HG03520 (cell line): ENCODE measurements around the gene MEX3C.

ENCODE experiments used
- ATAC-seq: cut with Tn5 transposase; IDR thresholded peaks from one replicate; pipeline ENCODE4 v1.9.1; 2021; ENCODE audit warnings: mild to moderate bottlenecking, moderate library complexity; ENCODE audit not compliant: unreplicated experiment

Gene MEX3C

DNA sequence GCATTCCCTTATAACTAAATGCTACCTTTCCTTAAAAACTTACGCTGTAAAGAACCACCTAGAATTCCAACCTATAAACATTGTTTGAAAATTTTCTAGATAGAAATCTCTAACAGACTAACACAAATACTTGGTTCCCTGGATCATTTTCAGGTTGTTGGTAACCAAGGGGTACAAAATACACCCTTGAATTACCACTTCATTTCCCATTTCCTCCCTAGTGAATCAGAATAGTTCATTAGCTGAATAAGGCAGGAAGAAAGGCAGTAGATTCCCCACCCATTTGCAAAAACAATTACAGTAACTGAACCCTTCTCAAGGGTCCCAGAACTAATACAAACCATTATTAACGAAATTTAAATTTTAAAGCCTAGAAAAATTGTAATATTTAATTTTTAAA, 5.5 kb downstream of the MEX3C start:
- ATAC-seq = no peak

DNA sequence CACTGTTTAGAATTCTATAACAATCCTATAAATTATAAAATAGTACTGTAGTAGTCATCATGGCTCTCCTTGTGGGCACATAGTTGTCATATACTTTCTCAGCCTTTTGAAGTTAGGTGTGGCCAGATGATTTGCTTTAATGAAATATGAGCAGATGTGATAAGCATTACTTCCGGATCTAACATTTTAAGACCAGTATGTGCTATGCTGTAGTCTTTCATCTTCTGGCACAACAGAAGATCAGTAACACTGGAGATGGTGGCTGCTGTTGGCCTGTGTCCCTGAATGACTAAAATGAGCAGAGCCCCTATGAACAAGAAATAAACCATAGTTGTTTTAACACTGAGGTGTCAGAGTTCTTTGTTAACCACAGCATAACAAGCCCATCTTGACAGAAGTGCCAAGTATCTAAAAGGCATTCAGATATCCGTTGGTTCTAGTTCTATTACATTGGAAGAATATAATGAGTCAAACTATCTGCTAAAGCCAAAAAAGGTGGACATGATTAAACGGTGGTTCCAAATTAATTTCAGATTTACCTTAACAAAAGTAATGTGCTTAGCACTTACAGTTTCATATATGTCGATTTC, 6.3 kb downstream of the MEX3C start:
- no peak for ATAC-seq

DNA sequence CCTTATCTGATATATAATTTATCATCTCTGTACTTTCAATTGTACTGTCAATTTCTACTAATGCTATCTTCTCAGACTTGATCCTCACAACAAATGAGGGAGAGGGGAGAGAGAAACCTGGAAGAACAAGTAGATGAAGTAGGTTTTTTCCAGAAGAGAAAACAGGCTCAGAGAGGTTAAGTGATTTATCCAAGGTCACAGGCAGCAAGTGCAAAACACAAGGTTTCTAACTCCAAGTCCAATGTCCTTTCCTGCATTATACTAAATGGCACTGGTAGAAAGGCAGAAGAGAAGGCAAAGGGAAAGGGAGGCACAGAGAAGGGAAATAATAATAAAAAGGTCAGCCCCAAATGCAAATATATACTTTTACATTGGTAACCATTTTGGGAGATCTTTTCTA, 7.5 kb downstream of the MEX3C start:
- ATAC-seq = no peak

DNA sequence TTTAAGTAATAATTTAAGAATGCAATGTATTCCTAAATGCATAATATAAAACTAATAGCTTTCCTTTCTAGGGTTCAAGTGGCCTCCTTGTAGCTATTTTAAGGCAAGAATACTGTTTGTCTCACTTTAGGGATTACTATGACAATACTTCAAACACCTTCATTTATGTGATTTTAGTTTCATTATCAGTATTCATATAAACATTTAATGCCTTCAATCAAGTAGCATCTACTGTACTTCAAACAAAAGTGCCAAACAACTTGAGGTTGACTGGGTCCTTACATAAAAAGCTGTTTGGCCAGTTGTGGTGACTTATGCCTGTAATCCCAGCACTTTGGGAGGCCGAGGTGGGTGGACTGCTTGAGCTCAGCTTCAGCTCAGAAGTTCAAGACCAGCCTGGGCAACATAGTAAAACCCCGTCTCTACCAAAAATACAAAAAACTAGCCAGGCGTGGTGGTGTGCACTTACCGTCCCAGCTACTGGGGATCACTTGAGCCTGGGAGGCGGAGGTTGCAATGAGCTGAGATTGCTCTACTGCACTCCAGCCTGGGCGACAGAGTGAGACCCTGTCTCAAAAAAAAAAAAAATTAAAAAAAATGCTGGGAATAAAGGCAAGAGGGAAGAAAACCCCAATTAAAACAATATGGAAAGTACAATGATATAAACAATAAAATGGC, 9.3 kb downstream of the MEX3C start:
- peak; percentile 43 for ATAC-seq

DNA sequence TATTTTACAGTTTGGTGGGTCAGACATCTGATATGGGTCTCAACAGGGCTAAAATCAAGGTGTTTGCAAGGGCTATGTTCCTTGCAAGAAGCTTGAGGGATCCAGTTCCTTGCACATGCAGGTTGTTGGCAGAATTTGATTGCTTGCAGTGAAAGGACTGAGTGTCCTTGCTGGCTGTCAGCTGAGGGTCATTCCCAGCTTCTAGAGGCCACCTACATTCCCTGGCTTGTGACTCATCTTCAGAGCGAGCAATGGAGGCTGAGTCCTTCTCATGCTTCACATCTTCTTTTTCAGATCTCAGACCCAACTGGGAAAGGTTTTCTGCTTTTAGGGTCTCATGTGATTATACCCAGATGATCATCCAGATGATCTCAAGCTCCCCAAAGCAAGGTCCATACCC, 12.4 kb downstream of the MEX3C start:
- ATAC-seq = no peak

DNA sequence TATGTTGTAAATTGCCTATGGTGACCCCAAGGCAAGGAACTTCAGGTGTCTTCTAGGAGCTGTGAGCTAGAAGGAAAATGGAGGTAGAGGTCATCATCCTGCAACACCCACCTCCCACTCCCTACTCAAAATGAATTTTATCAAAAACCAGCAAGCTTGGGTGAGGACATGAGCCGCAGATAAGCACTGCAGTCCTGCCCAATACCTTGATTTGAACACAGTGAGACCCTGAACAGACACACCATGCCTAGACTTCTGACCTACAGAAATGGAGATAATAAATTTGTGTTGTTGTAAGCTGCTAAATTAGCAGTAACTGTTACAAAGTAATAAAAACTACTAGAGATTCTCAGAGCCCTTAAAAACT, 13.4 kb downstream of the MEX3C start:
- no peak for ATAC-seq

DNA sequence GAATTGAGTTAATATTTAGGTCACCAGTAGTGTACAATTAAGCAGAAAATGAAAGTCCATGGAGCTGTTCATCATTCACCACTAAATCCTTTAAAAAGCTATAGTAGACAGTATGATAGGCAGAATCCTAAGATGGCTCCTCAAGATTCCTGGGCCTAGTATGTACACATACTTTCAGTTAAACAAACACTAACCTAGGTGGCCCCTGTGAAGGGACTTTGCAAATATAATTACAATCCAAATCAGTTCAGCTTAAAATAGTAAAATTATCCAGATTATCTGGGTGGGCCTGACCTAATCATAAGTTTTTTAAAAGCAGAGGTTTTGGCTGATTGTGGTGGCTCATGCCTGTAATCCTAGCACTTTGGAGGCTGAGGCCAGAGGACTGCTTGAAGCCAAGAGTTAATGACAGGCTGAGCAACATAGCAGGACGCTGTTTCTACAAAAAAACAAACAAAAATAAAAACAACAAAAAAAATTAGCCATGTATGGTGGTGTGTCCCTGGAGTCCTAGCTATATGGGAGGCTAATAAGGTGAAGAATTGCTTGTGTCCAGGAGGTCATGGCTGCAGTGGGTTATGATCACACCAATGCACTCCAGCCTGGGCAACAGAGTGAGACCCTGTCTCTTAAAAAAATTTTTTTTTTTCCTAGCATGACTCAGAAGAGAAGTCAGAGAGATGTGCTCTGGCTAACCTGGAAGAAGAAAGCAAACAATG, 13.9 kb downstream of the MEX3C start:
- no peak for ATAC-seq

DNA sequence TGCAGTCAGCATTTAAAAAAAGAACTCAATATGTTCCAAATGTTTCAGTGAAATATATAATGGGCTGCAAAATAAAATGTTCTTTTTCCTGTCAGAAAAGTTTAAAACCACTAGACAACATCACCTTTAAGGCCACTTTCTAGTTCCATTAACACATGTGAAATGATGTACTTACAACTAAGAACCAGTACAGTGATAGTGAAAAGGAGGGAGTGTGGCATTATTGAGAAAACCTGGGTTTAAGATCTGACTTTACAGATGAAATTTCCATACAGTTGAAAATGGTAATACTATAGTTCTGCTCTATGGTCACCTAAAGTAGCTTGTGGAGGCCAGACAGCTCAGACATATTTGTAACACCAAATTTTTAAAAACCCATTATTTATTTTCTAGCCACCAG, 14.7 kb downstream of the MEX3C start:
- no peak for ATAC-seq

DNA sequence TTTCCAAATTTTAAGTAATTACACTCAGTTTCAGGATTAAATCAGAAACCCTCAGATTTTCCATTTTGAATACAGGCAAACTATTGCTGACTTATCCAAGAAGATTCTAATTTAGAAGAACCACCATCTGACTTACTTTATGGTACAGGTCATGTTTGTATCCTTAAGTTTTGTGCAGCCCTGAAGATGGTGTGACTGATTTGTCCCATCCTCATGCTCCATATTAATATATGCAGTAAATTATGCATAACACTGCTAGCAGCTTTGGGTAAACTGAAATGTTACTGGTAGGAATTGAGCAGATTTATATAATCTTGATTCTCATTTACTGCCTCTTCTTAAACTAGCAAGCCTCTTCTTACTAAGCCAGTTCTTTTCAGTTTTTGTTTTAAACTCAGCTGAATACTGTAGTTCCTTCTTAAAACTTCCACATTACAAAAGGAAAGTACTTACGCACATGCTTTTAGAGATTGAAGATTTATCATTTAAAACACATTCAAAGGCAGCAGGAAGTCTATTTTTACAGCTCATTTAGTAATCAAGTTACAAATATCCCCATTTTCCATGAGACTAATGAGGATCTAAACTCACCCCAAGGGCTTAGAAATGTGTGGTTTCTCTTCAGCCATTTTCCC, 25.7 kb downstream of the MEX3C start:
- no peak for ATAC-seq

DNA sequence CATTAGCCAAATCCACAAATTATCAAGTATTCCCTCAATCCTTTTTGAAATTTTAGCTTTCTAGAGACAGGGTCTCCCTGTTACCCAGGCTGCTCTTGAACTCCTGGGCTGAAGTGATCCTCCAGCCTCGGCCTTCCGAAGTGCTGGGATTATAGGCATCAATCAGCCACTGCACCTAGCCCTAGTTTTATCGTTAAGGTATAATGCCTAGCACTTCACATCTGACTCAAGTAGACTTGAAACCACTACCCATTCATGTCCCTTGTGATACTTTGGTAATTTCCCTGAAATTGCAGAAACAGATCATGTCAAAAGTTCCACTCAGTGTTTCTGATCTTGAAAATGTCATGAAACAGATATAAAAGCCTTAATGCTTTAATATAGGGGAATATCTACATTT, 26.3 kb downstream of the MEX3C start:
- peak; percentile 47 for ATAC-seq

DNA sequence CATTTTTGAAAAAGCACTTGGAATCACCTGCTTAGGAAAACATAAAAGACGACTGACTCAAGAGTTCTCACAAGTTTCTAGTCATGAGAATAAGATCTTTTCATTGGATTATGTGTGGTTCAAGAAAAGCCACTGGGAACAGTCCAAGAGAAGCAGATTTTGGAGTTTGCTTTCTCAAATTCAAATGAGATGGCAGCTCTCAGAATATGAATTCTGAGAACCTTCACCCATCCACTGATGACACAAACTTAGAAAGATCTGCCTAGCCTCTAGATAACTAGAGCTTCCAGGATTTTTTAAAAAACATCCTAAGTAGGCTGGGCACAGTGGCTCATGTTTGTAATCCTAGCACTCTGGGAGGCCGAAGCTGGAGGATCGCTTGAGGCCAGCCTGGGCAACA, 26.8 kb downstream of the MEX3C start:
- ATAC-seq = no peak

DNA sequence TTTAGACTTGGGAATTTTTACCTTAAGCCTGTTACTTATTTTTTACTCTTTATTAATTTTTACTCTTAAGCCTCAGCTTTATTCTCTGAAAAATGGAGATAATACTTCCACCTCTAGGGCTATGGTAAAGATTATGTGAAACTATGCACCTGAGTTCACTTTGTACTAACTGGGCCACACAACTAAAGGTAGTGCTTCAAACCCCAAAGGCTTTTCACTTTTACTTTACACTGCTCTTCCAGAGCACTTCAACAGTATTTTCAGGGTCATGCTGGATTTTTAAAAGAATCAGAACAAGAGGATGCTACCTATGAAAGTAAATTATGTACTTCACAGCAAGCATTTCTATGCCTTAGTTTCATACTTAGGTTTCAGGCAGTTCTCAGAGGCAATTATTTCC, 27.8 kb downstream of the MEX3C start:
- no peak for ATAC-seq

DNA sequence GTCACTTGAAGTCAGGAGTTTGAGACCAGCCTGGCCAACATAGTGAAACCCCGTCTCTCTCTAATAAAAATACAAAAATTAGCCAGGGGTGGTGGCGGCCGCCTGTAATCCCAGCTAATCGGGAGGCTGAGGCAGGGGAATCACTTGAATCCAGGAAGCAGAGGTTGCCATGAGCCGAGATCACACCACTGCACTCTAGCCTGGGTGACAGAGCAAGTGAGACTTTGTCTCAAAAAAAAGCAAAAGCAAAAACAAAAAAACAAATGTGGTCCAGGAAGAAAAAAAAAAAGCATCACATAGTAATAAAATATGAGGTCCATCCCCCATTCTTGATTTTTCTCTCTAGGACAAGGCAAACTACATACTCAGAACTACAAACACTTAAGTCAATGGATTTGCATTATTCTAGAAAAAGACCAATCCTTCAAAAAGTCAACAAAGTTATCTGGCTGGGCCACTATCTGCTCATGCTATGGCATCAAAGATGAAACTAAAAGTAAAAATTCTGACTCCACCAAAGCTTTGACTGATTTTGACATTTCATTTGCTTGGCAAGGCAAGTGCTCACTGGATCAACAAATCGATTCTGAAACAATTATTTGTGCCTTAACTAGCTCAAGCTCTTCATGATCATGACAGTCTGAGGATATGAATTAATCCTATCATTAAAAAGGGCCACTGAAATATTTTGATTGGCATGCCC, 28.4 kb downstream of the MEX3C start:
- peak; percentile 37 for ATAC-seq

DNA sequence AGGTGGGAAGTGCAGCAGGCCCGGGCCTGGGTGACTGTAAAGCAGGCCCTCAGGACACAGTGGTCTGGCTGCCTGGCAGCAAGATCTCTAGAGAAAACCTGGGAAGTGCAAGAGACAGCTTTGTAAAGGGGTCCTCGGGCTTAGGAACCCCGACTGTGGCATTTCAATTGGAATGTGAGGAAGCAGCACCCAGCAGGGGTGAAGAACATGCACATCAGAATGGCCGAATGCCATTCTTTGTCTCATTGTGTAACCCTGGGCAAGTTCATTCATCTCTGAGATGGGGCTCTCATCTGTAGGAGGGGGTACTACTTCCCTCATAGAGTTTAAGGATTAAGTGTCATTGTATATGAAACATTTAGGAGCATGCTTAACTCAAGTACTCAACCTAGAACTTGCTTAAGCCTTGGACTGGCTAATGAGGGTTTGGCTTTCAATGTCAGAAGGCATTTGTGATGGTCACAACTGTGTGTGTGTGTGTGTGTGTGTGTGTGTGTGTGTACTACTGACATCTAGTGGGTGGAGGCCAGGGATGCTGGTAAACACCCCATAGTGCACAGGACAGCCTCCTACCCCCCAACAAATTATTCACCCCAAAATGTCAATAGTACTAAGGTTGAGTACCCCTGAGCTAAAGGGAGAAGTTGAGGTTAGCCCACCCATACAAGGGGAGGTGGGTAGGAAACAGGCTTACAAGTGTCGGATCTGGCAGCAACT, 29.3 kb downstream of the MEX3C start:
- no peak for ATAC-seq

DNA sequence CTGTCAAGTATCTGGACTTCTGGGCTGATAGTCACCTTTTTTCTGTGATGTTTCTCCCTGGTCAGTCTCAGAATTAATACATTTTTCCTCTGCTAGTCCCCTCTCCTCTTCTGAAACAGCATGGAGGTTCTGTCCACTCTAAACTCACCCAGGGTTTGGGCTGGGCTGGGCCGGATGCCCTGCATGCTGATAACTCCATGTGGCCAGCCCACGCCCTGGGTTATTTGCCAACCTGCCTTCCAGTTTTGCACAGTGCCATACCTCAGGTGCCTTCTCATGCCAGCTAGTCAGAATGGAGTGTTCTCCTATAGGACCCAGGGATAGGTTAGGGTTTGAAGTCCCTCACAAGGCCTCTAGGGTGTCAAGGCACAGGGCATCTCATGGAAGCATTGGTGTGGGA, 32.2 kb downstream of the MEX3C start:
- ATAC-seq = no peak

DNA sequence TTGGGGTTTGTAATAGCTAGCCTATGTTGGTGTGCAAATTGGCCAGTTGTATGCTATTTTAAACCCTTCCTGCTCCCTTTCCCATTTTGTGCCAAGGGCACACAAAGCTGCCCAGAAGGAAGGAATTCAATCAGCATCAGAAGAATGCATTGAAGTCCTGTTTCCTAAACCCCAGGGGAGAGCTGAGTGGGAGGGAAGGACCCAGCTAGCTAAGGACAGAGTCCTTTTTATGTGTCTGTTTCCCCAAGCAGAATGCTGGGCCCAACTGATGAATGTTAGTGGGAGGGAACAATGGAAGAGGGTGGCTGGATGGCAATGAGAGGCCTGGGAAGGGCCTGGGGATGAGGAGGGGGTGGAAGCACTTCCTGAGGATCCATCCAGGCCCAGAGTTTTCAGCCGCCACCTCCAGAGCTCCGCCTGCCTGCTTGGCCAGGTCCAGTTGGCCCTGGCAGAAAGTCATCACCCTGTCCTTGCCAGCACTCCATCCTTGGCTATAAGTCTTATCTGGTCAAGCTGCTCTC, 32.7 kb downstream of the MEX3C start:
- no peak for ATAC-seq

DNA sequence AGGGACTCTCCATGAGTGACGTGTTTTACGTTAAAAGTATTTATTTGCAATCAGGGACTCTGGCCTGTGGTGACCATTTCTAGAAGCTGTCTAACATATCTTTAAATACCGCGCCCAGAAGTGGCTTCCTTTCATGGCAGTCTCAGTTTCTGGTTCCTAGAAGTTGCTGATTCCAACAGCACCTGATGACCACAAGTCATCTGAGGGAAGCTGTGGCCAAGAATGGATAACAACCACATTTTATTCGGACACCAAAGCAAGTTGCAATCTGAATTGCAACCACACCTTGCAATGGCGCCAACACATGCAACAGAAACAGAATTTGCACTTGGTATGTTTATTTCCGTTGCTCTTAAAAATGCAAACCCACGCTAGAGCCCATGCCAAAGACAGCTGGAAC, 33.1 kb downstream of the MEX3C start:
- ATAC-seq = no peak

DNA sequence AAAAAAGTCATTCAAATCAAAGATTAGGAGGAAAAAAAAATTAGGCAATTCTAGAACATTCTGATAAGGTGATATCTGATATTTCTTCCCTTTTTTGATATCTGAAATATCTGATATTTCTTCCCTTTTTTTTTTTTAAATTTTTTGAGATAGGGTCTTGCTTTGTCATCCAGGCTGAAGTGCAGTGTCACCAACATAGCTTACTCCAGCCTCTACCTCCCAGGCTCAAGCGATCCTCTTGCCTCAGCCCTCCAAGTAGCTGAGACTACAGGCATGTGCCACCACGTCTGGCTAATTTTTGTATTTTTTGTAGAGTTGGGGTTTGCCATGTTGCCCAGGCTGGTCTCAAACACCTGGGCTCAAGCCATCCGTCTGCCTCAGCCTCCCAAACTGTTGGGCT, 33.9 kb downstream of the MEX3C start:
- no peak for ATAC-seq

DNA sequence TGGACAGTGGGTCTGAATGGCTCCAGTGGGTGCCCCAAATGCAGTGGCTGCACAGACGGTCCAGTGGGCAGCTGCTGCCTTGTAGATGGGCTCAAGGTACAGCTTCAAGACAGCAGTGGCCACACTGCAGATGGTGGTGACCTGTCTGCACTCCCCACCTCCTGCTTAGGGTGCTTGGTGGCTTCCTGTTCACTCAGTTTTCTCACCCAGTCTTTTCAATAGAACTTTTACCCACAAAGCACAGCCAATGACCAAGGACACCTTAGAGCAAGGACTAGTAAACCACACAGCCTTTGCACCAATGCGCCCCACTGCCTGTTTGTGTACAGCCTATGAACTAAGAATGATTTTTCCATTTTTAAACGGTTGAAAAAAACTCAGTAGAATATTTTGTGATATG, 34.9 kb downstream of the MEX3C start:
- ATAC-seq = no peak

DNA sequence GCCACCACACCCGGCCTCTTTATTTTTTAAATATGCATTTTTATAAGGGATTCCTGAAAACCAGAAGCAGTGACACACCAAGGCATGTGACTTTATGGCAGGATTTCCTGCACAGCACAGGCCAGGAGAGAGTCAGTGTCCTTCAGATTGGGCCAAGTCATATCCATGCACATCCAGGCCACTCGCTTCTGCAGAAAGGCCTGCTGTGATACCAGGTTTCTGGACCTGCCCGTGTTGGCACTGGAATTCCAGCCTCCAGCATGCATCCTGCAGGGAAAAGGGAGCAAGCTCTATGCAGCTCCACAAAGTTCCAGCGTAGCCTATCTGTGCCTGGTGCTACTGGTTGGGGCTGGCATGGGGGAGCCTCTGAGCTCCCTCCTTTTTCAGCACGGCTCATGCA, 36.8 kb downstream of the MEX3C start:
- ATAC-seq = no peak

DNA sequence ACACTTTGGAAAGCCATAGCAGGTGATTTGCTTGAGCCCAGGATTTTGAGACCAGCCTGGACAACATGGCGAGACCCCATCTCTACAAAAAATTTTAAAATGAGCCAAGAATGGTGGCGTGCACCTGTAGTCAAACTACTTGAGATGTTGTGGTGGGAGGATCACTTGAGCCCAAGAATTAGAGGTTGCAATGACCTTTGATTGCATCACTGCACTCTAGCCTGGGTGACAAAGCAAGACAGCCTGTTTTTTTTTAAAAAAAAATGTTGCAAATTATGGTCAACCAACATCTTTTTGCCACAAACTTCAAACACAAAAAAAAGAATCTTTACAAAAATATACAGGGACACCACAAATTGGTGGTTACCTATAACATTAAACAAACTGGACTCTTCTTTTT, 40.3 kb downstream of the MEX3C start:
- no peak for ATAC-seq
